Measurements from ENCODE around the gene SMYD3. TPM values are rescaled to one million over a fixed set of nuclear protein-coding genes. Genes with fewer than 3 reads are reported as not detected.

SMYD3 gene
- total RNA-seq, 1 donor from 2014 or later: 80.8 TPM

GRCh38 chr1:246161626-246162025, 345.5 kb downstream of the SMYD3 start:
- FAIRE-seq: no peak
- Histone ChIP-seq H3K4me3 (ENCODE audit: insufficient read depth, low read depth, low read length) (no peak overlapping the region), H3K9me3 (ENCODE audit: insufficient read depth, low read depth, low read length) (no peaks in the 10 kb centered on the region), H2AFZ (ENCODE audit: low read depth, low read length) (no peak overlapping the region), H3K79me2 (ENCODE audit: insufficient read depth, low read length) (no peaks in the 10 kb centered on the region), H3K9ac (ENCODE audit: low read length) (no peak overlapping the region), H3K27ac (ENCODE audit: low read depth, low read length) (no peak overlapping the region), H3K36me3 (ENCODE audit: insufficient read depth, low read length) (no peaks in the 10 kb centered on the region), H4K20me1 (ENCODE audit: insufficient read depth, low read length) (no peaks in the 10 kb centered on the region), H3K27me3 (ENCODE audit: insufficient read depth, low read length) (no peaks in the 10 kb centered on the region), H3K4me2 (ENCODE audit: low read length) (no peak overlapping the region), H3K4me1 (ENCODE audit: insufficient read depth, low read length) (peaks cover 10% of the 10 kb centered on the region)
- Mint-ChIP-seq H3K9me3 (ENCODE audit: unreplicated experiment) (no peaks in the 10 kb centered on the region), H3K4me1 (ENCODE audit: low read depth, unreplicated experiment) (peaks cover 4% of the 10 kb centered on the region), H3K27me3 (ENCODE audit: low read depth, unreplicated experiment) (no peaks in the 10 kb centered on the region), H3K36me3 (ENCODE audit: low read depth, unreplicated experiment) (peaks cover 6% of the 10 kb centered on the region), H3K27ac (ENCODE audit: unreplicated experiment) (no peak overlapping the region), H3K4me3 (ENCODE audit: unreplicated experiment) (no peak overlapping the region)
- no peak for TF ChIP-seq CTCF (IDR thresholded peaks at IDR 0.05; ENCODE audit: insufficient read depth, low read depth, low read length)
- TF ChIP-seq EZH2 (IDR thresholded peaks at IDR 0.05; ENCODE audit: insufficient read depth, low read length): no peak
- DNase-seq (ENCODE audit: low read depth): peak; percentile 68

- Histone ChIP-seq H3K9me3 (ENCODE audit: insufficient read depth, low read depth, low read length) (no peaks in the 10 kb centered on the region), H3K27me3 (ENCODE audit: insufficient read depth, low read length) (no peaks in the 10 kb centered on the region), H3K4me3 (ENCODE audit: insufficient read depth, low read depth, low read length) (no peak overlapping the region), H3K36me3 (ENCODE audit: insufficient read depth, low read length) (no peaks in the 10 kb centered on the region), H4K20me1 (ENCODE audit: insufficient read depth, low read length) (no peaks in the 10 kb centered on the region), H3K79me2 (ENCODE audit: insufficient read depth, low read length) (no peaks in the 10 kb centered on the region), H3K4me1 (ENCODE audit: insufficient read depth, low read length) (peaks cover 18% of the 10 kb centered on the region), H3K4me2 (ENCODE audit: low read length) (no peak overlapping the region), H3K9ac (ENCODE audit: low read length) (no peak overlapping the region), H3K27ac (ENCODE audit: low read depth, low read length) (no peak overlapping the region), H2AFZ (ENCODE audit: low read depth, low read length) (no peak overlapping the region)
- DNase-seq (ENCODE audit: low read depth) (no peak), FAIRE-seq (no peak)
- Mint-ChIP-seq H3K27ac (ENCODE audit: unreplicated experiment) (no peak overlapping the region), H3K4me1 (ENCODE audit: low read depth, unreplicated experiment) (peaks cover 6% of the 10 kb centered on the region), H3K4me3 (ENCODE audit: unreplicated experiment) (no peak overlapping the region), H3K27me3 (ENCODE audit: low read depth, unreplicated experiment) (no peaks in the 10 kb centered on the region), H3K9me3 (ENCODE audit: unreplicated experiment) (no peaks in the 10 kb centered on the region), H3K36me3 (ENCODE audit: low read depth, unreplicated experiment) (peaks cover 6% of the 10 kb centered on the region)
- no peak for TF ChIP-seq EZH2 (IDR thresholded peaks at IDR 0.05; ENCODE audit: insufficient read depth, low read length)
- no peak for TF ChIP-seq CTCF (IDR thresholded peaks at IDR 0.05; ENCODE audit: insufficient read depth, low read depth, low read length)
Observed at GRCh38 chr1:246160905-246161304, 346.2 kb downstream of the SMYD3 start.

GRCh38 chr1:246160374-246160773, 346.7 kb downstream of the SMYD3 start:
- no peak for TF ChIP-seq CTCF (IDR thresholded peaks at IDR 0.05; ENCODE audit: insufficient read depth, low read depth, low read length)
- no peak for TF ChIP-seq EZH2 (IDR thresholded peaks at IDR 0.05; ENCODE audit: insufficient read depth, low read length)
- Histone ChIP-seq H4K20me1 (ENCODE audit: insufficient read depth, low read length) (no peaks in the 10 kb centered on the region), H3K4me1 (ENCODE audit: insufficient read depth, low read length) (peaks cover 18% of the 10 kb centered on the region), H3K36me3 (ENCODE audit: insufficient read depth, low read length) (no peaks in the 10 kb centered on the region), H3K27me3 (ENCODE audit: insufficient read depth, low read length) (no peaks in the 10 kb centered on the region), H3K9ac (ENCODE audit: low read length) (no peak overlapping the region), H3K4me2 (ENCODE audit: low read length) (no peak overlapping the region), H3K27ac (ENCODE audit: low read depth, low read length) (no peak overlapping the region), H2AFZ (ENCODE audit: low read depth, low read length) (no peak overlapping the region), H3K79me2 (ENCODE audit: insufficient read depth, low read length) (no peaks in the 10 kb centered on the region), H3K4me3 (ENCODE audit: insufficient read depth, low read depth, low read length) (no peak overlapping the region), H3K9me3 (ENCODE audit: insufficient read depth, low read depth, low read length) (no peaks in the 10 kb centered on the region)
- Mint-ChIP-seq H3K4me3 (ENCODE audit: unreplicated experiment) (no peak overlapping the region), H3K27me3 (ENCODE audit: low read depth, unreplicated experiment) (no peaks in the 10 kb centered on the region), H3K27ac (ENCODE audit: unreplicated experiment) (no peak overlapping the region), H3K4me1 (ENCODE audit: low read depth, unreplicated experiment) (peaks cover 6% of the 10 kb centered on the region), H3K9me3 (ENCODE audit: unreplicated experiment) (no peaks in the 10 kb centered on the region), H3K36me3 (ENCODE audit: low read depth, unreplicated experiment) (peaks cover 6% of the 10 kb centered on the region)
- FAIRE-seq (no peak), DNase-seq (ENCODE audit: low read depth) (no peak)

Data from astrocyte (in vitro differentiated cells and primary cell).